Spleen (tissue), 11 donors: ENCODE data around the gene MINDY4B. TPM values are rescaled to one million over a fixed set of nuclear protein-coding genes. Genes with fewer than 3 reads are reported as not detected.
A peak's percentile ranks its signal among the peaks of the same experiment; 100 is the strongest.

Experiments
- DNase-seq: peaks from one replicate; pipeline ENCODE4 v3.0.0-alpha.2; 2020
- H3K27ac ChIP-seq, 8 donors: fragments of 200-600 bp; sonication (generic) in 7 of 8; 1 replicate in 4 of 8; 2 replicates in 4 of 8; pipeline versions ENCODE4 v1.5.0 to v1.8.0; 2016 to 2021; ENCODE audit warnings: inconsistent platforms in 4 of 8, mild to moderate bottlenecking in 4 of 8, moderate library complexity in 1 of 8
- H3K27me3 ChIP-seq, 7 donors: fragments of 200-600 bp; sonication (generic) in 6 of 7; replicated peaks in 1 of 7; 1 replicate in 4 of 7; 2 replicates in 3 of 7; pipeline versions ENCODE4 v1.5.0 to v1.8.0; 2016 to 2021; ENCODE audit warnings: inconsistent platforms in 3 of 7, mild to moderate bottlenecking in 1 of 7
- H3K36me3 ChIP-seq, 6 donors: fragments of 200-600 bp; sonication (generic) in 5 of 6; 1 replicate in 4 of 6; 2 replicates in 2 of 6; pipeline versions ENCODE4 v1.5.0 to v1.8.0; 2016 to 2021; ENCODE audit warnings: inconsistent platforms in 2 of 6
- H3K4me1 ChIP-seq, 6 donors: fragments of 200-600 bp; sonication (generic) in 5 of 6; 1 replicate in 3 of 6; 2 replicates in 3 of 6; pipeline versions ENCODE4 v1.5.0 to v1.8.0; 2016 to 2021; ENCODE audit warnings: inconsistent platforms in 3 of 6
- H3K4me3 ChIP-seq, 8 donors: fragments of 200-600 bp; sonication (generic) in 7 of 8; 1 replicate in 4 of 8; 2 replicates in 4 of 8; pipeline versions ENCODE4 v1.5.0 to v1.8.0; 2016 to 2021; ENCODE audit warnings: inconsistent platforms in 4 of 8, mild to moderate bottlenecking in 4 of 8, moderate library complexity in 2 of 8
- H3K9me3 ChIP-seq, 8 donors: fragments of 200-600 bp; sonication (generic) in 7 of 8; 1 replicate in 4 of 8; 2 replicates in 4 of 8; pipeline versions ENCODE4 v1.5.0 to v1.8.0; 2016 to 2021; ENCODE audit warnings: inconsistent platforms in 4 of 8
- CTCF ChIP-seq, 11 experiments: fragments of 200-600 bp in 7 of 11; fragments of 450-650 bp in 4 of 11; sonication (generic) in 4 of 11; IDR thresholded peaks in 8 of 11; conservative IDR thresholded peaks in 3 of 11; 1 replicate in 7 of 11; 2 replicates in 4 of 11; pipeline versions ENCODE4 v1.4.0 to v1.8.0; 2016 to 2021; ENCODE audit warnings: antibody characterized with exemption in 11 of 11, inconsistent platforms in 4 of 11, mild to moderate bottlenecking in 1 of 11
- POLR2A ChIP-seq, 3 donors: fragments of 450-650 bp; IDR thresholded peaks; one replicate each; pipeline ENCODE4 v1.5.1; 2017; ENCODE audit warnings: antibody characterized with exemption in 3 of 3, mild to moderate bottlenecking in 1 of 3
- POLR2AphosphoS5 ChIP-seq, 3 donors: sonication (generic); formaldehyde crosslinking; IDR thresholded peaks; one replicate each; pipeline ENCODE4 v1.5.1; 2017; ENCODE audit warnings: antibody characterized with exemption in 3 of 3
- WGBS, 5 donors: extraction: QIAGEN DNeasy Blood & Tissue Kit in 3 of 5; methylation state at CpG; one replicate each; pipeline versions ENCODE4 v1.1.5 to v1.1.7; 2013 to 2018; 5-methylcytosine and 5-hydroxymethylcytosine counted together
- intact Hi-C: fragments of 100-400 bp; cut with DNase I; formaldehyde crosslinking; loops from one replicate; pipeline ENCODE4 v1.15.0; 2023; ENCODE audit warnings: low total_unique reads
- polyA plus RNA-seq, 3 donors: library from polyadenylated mRNA; stranded (reverse); fragments of 200-250 nt; gene quantifications; one replicate each; pipeline ENCODE4 v1.2.1, GENCODE V29; 2013
- total RNA-seq, 7 donors: library from RNA; depleted of rRNA in 3 of 7; stranded (reverse); fragments of >200 nt in 3 of 7; fragmentation: NEBNext Ultra II Directional in 4 of 7; extraction: Animal tissue kit (Norgen Biotek cat#: 25700) in 4 of 7; gene quantifications; one replicate each; pipeline versions ENCODE4 v1.1.0 to v1.2.1, GENCODE V29; 2016 to 2021
- donor health status: healthy with polysubstance abuse.
- donor health status: DM: no; HTN: no; CAD: no; lungs with moderate emphysema.
- donor health status: DM: no; HTN: no; CAD: no.
- donor health status: Bipolar disorder and iron deficiency.
- donor health status: healthy.
- donor health status: DM: no; HTN: no; CAD: no.
- donor health status: DM: yes; HTN: yes; CAD: no.

The MINDY4B gene
- total and polyA plus RNA-seq, 10 donors: not detected

GRCh38 chr3:150885535-150885934 lies 19.7 kb downstream of the MINDY4B start:
- TF ChIP-seq POLR2A (IDR thresholded peaks at IDR 0.05) (no peak), POLR2AphosphoS5 (IDR thresholded peaks at IDR 0.05) (no peak), CTCF (IDR thresholded peaks at IDR 0.05 in 8 of 11, conservative IDR thresholded peaks at IDR 0.05 in 3 of 11) (no peak)
- Histone ChIP-seq H3K4me1 (peaks cover 0 to under 1% (median 0%) of the 10 kb centered on the region in 6 donors), H3K27me3 (no peaks in the 10 kb centered on the region), H3K27ac (peak overlapping the region in 2 of 8 donors; percentile 28 to 65), H3K36me3 (no peaks in the 10 kb centered on the region), H3K9me3 (peaks cover 0 to 4% (median 0%) of the 10 kb centered on the region in 8 donors), H3K4me3 (no peak overlapping the region)
- DNase-seq: no peak
- intact Hi-C loops: no loop called here
- 55 to 75% (median 70%) methylated on average over 3 of the region's 3 CpGs for WGBS, 5 donors

- DNase-seq: no peak
- Histone ChIP-seq H3K27ac (peak overlapping the region in 1 of 8 donors; percentile 85), H3K9me3 (no peaks in the 10 kb centered on the region), H3K4me1 (peaks cover 0 to 12% (median 0%) of the 10 kb centered on the region in 6 donors), H3K27me3 (no peaks in the 10 kb centered on the region), H3K36me3 (no peaks in the 10 kb centered on the region), H3K4me3 (no peak overlapping the region)
- WGBS, 5 donors: 56 to 78% (median 74%) methylated on average over 2 of the region's 2 CpGs
- TF ChIP-seq CTCF (IDR thresholded peaks at IDR 0.05 in 8 of 11, conservative IDR thresholded peaks at IDR 0.05 in 3 of 11) (no peak), POLR2AphosphoS5 (IDR thresholded peaks at IDR 0.05) (no peak), POLR2A (IDR thresholded peaks at IDR 0.05) (no peak)
- intact Hi-C loops: no loop called here
These were observed 26.2 kb downstream of the MINDY4B start for GRCh38 chr3:150878996-150879575.

GRCh38 chr3:150878290-150878689 lies 26.9 kb downstream of the MINDY4B start:
- H3K9me3 ChIP-seq: no peaks in the 10 kb centered on the region
- H3K36me3 ChIP-seq: no peaks in the 10 kb centered on the region
- intact Hi-C loops: no loop called here
- TF ChIP-seq CTCF (IDR thresholded peaks at IDR 0.05 in 8 of 11, conservative IDR thresholded peaks at IDR 0.05 in 3 of 11) (no peak), POLR2A (IDR thresholded peaks at IDR 0.05) (no peak), POLR2AphosphoS5 (IDR thresholded peaks at IDR 0.05) (no peak)
- H3K27ac ChIP-seq: peak overlapping the region in 1 of 8 donors; percentile 85
- 87 to 98% (median 89%) methylated on average over 1 of the region's 1 CpG for WGBS, 5 donors
- H3K27me3 ChIP-seq: no peaks in the 10 kb centered on the region
- no peak for DNase-seq
- peaks cover 0 to 12% (median 0%) of the 10 kb centered on the region in 6 donors for H3K4me1 ChIP-seq
- no peak overlapping the region for H3K4me3 ChIP-seq

GRCh38 chr3:150877303-150877702 lies 27.9 kb downstream of the MINDY4B start:
- intact Hi-C loops: no loop called here
- DNase-seq: no peak
- H3K36me3 ChIP-seq: no peaks in the 10 kb centered on the region
- H3K4me1 ChIP-seq: peaks cover 0 to 12% (median 0%) of the 10 kb centered on the region in 6 donors
- H3K27me3 ChIP-seq: no peaks in the 10 kb centered on the region
- TF ChIP-seq CTCF (IDR thresholded peaks at IDR 0.05 in 8 of 11, conservative IDR thresholded peaks at IDR 0.05 in 3 of 11) (no peak), POLR2AphosphoS5 (IDR thresholded peaks at IDR 0.05) (no peak), POLR2A (IDR thresholded peaks at IDR 0.05) (no peak)
- no peak overlapping the region for H3K4me3 ChIP-seq
- peak overlapping the region in 5 of 8 donors; percentile 26 to 85 (median 73) for H3K27ac ChIP-seq
- no peaks in the 10 kb centered on the region for H3K9me3 ChIP-seq
- whole genome bisulfite sequencing, 5 donors: 51 to 88% (median 71%) methylated on average over 3 of the region's 3 CpGs
